H1 (cell line): ENCODE results near the gene SYNDIG1. TPM values are rescaled to one million over a fixed set of nuclear protein-coding genes. Genes with fewer than 3 reads are reported as not detected.

Experiments
- HDAC2 ChIP-seq, 2 experiments: fragments of 300-600 bp in 1 of 2; sonication (generic) in 1 of 2; IDR thresholded peaks; 2 replicates each; pipeline ENCODE4 v1.6.1; 2011 to 2012; ENCODE audit warnings: low read depth in 2 of 2, low read length in 2 of 2, mild to moderate bottlenecking in 2 of 2, moderate library complexity in 2 of 2, borderline replicate concordance in 1 of 2, inconsistent platforms in 1 of 2
- polyA plus RNA-seq, 7 experiments: library from polyadenylated mRNA; depleted of rRNA in 3 of 7; stranded (reverse) in 5 of 7; unstranded in 2 of 7; fragments of >200 nt in 5 of 7; fragments of 200-250 nt in 2 of 7; gene quantifications; 1 replicate in 5 of 7; 2 replicates in 1 of 7; 4 replicates in 1 of 7; pipeline versions ENCODE4 v1.2.1 to v1.2.3, GENCODE V29; 2011 to 2013; ENCODE audit warnings: missing spikeins in 2 of 7, mixed read lengths in 2 of 7
- total RNA-seq: library from RNA; stranded (reverse); fragmentation: NEBNext Ultra II Directional; extraction: Animal tissue kit (Norgen Biotek cat#: 25700); gene quantifications from 2 replicates; pipeline ENCODE4 v1.2.1, GENCODE V29; 2021
- TF ChIP-seq, protein P1 (sequence below): IDR thresholded peaks from 2 replicates; pipeline ENCODE4 v1.6.1; 2012; ENCODE audit warnings: inconsistent platforms

SYNDIG1 gene
- total and polyA plus RNA-seq, 2 of the 8 experiments (the other 6 are each of a cell fraction or from before 2014, with no cell fraction given): 6.5 to 7.8 TPM

DNA sequence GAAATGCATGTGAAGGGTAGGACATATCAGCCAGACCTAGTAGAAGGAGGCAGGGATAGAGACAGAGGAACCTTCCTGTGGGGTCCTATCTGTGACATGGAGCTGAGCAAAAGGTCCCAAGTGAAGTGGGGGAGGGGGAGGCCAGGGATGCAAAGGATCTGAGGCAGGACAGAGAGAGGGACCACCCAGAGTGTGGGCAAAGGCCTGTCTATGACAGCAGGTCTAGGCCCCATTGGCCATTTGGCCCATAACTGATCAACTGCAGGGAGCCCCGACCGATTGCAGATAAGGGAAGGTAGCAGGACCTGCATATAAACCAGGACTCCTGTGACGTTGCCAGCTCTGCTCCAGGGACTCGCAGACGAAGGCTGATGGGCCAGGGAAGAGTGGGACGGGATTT lies 49.6 kb upstream of the SYNDIG1 start (continued):
- TF ChIP-seq, protein P1, sequence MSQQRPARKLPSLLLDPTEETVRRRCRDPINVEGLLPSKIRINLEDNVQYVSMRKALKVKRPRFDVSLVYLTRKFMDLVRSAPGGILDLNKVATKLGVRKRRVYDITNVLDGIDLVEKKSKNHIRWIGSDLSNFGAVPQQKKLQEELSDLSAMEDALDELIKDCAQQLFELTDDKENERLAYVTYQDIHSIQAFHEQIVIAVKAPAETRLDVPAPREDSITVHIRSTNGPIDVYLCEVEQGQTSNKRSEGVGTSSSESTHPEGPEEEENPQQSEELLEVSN: no peak
- no peak for TF ChIP-seq HDAC2 (IDR thresholded peaks at IDR 0.05; ENCODE audit: borderline replicate concordance in 1 of 2, low read depth in 2 of 2, low read length in 2 of 2)
